Body of pancreas (tissue), 4 donors: ENCODE measurements around the gene SIX2.

ENCODE experiments used
- CTCF ChIP-seq, 7 experiments: fragments of 450-650 bp in 4 of 7; fragments of 200-600 bp in 3 of 7; sonication (generic) in 3 of 7; IDR thresholded peaks; one replicate each; pipeline ENCODE4 v1.5.1; 2016 to 2019; ENCODE audit warnings: antibody characterized with exemption in 7 of 7
- POLR2A ChIP-seq, 3 donors: fragments of 450-650 bp; IDR thresholded peaks; one replicate each; pipeline ENCODE4 v1.6.1; 2016; ENCODE audit warnings: antibody characterized with exemption in 3 of 3, mild to moderate bottlenecking in 2 of 3

- no peak for TF ChIP-seq CTCF (IDR thresholded peaks at IDR 0.05)
- TF ChIP-seq POLR2A (IDR thresholded peaks at IDR 0.05): no peak
Measured at GRCh38 chr2:45011621-45012602, 2.7 kb upstream of the SIX2 start.
